GM21360 (cell line): ENCODE data around the gene KRT33B.
"Not testable (repeated sequence)": the region's sequence is repeated elsewhere in the genome, so short reads cannot be mapped to it uniquely, and the experiment has no call there.

Experiments
- ATAC-seq: cut with Tn5 transposase; IDR thresholded peaks from one replicate; pipeline ENCODE4 v1.9.1; 2021; ENCODE audit warnings: mild to moderate bottlenecking, moderate library complexity; ENCODE audit not compliant: unreplicated experiment

The KRT33B gene

DNA sequence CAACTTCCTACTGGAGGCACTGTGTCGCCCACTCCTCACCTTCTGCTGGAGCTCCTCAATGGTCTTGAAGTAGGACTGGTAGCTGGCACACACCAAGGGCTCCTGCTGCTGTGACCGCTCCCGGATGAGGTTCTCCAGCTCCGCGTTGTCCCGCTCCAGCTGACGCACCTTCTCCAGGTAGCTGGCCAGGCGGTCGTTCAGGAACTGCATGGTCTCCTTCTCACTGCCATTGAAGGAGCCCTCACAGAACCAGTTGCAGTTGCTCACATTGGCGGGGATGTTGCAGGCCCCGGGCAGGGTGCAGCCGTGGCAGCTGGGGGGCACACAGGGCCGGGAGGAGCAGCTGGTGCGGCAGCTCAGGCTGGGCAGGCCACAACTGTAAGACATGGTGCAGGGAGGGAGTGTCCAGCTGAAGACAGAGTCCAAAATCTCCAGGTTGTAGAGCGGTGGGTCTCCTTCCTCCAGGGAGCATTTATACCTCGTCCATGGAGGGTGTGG is 19.2 kb downstream of the KRT33B start, which contains the start of gene KRT33A:
Gene KRT33A (minus strand): TSS at position 448 of the 498 bp plus-strand sequence. CDS start 61 bp downstream, at position 387.
- not testable (repeated sequence) for ATAC-seq

- ATAC-seq, result no peak
Measured at GRCh38 chr17:41347869-41348760, 21.5 kb downstream of the KRT33B start.

DNA sequence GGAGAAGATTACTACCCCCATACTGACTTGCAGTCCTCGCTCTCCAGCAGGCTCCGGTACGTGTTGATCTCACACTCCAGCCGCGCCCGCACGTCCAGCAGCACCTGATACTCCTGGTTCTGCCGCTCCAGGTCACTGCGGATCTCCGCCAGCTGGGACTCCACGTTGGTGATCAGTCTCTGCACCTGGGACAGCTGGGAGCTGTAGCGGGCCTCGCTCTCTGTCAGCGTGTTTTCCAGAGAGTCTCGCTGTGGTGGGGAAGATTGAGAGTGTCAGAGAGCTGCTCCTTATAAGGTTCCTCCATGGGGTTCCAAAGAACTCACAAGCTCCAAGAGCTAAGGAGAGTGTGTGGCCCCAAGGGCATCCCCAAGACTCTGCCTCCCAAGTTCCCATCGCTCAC is 23.2 kb downstream of the KRT33B start:
- not testable (repeated sequence) for ATAC-seq

DNA sequence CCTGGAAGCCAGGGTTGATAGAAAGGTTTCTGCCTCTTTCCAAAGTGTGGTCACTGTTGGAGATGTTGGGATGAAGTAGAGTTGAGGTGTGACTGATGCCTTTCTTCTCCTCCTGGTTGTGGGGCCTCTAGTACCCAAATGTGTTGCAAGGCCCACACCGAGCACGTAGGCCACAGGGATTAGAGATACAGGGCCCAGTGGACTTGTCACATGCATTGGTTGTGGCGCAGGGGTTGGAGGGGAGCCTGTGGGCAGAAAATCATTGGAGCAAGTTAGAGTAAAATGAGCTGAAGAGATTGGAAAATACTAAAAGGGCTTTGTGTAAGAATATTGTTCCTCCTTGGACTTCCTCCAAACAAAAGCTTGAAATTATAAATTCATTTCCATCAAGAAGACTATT is 23.6 kb downstream of the KRT33B start:
- no peak for ATAC-seq

GRCh38 chr17:41343029-41343428 is 26.6 kb downstream of the KRT33B start:
- no peak for ATAC-seq

DNA sequence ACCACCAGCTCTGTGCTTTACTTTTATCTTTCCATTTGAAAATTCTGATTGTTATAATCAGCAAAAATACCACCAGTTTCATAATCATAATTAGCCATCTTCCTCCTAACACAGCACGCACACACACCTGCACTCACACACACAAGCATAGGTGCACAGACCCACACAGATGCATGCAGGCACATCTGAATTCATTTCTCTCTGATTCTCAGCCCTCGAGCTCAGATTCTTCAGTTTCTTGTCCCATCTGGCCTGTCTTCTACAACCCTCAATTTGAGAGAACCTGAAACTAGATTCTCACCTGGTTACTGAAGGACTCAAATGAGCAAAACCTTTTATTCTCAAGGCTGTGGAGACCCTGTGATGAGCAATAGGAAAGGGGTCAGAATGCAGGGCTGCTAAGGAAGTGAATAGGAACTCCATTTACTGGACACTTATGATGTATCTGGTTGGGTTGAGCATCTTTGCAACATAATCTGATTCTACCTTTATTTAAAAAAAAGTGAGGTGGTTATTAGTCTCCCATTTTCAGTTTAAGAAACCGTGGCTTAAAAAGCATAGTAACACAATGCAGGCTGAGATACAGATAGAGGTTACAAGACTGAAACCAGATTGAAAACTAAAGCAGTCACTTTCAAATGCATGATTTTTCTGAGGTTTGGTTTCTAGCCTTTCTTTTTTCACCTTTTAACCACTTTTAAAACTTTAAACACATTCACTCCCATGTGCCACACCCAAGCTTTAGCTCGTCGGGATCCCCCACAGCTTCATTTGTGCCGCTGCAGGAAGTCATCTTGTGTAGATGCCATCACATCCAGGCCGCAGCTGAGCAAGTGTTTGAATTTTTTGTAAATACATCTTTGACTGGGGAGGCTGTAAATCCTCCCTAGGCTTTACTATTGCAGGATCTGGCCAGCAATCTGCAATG is 28.4 kb downstream of the KRT33B start:
- ATAC-seq, result no peak

DNA sequence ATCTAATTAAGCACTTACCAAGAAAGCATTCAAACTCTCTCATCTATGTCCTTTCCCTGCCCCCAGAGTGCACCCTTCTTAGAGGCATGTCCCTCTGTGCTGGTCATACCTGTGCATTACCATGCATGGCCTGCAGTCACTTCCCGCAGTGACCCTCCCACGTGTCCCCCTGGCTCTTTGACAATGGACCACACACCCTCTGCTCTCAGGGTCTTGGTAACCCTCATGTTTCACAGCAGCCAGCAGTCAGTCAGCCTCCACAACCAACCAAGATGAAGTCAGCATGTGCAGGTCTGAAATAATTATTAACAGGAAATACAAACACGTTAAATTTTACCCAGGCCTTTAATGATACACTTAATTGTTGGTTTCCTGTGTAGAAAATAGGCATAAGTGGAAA is 29.1 kb downstream of the KRT33B start:
- no peak for ATAC-seq

DNA sequence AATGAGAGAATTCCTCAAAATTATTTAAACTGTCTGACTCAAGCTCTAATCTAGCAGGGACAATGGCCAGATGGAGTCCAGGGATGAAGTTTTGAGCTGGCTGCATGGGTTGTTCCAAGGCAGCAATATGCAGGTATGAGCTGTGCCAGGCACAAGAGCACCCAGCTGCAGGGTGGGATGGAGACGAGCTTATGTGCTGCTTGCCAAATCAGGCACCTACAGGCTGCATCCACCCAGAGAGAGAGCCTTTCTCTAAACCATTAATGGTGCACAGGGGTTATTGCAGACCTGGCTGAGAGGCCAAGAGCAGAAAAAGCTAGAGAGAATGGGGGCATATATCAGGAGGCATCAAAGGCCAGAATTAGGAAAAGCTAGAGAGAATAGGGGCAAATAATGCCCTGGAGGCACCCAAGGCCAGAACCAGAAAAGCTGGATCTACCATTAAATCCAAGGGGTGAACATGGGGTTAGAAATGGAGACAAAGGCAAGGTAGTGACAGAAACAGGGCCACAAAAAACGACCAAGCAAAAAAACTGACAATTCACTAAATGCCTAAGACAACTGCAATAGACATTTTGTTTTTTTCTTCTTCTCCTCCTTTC is 29.9 kb downstream of the KRT33B start:
- no peak for ATAC-seq

GRCh38 chr17:41338961-41339485 is 30.6 kb downstream of the KRT33B start:
- ATAC-seq, result no peak

DNA sequence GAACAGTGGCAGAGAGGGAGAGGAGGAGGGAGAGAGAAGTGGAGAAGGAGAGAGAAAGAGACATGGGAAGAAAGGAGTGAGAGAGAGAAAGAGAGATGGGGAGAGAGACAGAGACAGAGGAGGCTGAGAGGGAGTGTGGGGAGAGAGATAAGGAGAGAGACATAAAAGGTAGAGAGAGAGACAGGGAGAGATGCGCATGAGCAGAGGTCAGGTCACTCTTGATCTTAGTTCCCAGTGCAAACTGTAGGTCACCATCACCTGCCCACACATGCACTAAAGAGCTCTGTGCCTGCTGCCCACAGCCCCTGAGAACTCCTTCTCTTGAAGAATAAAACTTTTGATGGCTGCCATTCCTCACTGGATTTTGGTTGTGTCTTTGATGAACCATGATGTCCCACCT is 33.9 kb downstream of the KRT33B start:
- no peak for ATAC-seq

DNA sequence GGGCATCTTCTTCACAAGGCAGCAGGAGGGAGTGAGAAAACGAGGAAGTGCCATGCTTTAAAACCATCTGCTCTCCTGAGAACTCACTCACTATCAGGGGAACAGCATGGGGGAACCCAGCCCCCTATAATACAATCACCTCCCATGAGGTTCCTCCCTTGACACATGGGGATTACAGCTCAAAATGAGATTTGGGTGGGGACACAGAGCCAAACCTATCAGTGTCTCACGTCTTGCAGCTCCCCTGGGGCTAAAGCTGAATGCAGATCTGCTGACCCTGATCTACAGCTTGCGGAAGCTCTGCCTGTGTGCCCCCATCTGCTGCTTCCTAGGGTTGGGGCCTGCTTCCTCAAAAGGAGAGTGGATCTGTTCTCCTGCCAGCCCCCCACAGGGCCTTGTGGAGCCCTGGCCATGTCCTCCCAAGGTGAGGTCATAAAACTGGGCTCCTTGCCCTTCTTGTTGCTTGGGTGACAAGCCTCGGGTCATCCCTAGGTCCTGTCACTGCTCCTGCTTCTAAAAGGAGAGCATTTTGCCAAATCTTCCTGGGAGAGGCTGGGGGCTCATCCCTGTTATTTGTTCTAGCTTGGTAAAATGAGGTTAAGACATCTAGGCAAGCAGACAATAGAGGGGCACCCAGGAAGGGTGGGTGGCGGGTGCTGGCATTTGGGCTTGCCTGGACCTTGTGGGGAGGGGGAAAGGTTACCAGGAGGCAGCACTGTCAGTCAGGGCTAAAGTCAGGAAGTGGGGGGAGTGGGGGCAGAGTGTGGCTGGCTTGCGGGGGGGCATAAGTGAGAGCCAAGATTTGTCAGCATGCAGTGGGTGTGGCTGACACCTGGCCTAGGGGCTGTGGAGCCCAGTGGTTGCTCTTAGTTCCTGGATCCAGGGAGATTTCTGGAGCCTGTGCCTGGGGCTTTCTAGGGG is 35.0 kb downstream of the KRT33B start:
- ATAC-seq, result no peak

DNA sequence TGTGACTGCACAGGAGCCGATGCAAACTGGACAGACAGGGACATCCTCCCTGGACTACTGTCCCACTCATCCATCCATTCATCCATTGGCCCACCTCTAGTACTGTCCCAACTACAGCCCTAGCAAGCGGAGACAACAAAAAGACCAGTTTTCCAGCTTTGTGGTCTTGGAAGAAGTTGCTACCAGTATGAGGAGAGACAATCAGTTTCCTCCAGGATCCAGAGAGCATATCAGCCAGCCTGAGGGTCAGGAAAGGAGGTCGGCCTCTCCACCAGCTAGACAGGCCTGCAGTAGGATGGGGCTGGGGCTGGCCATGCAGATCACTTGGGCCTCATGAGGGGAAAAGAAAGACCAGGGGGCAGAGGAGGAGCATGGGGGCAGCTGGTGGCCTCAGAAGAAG is 35.8 kb downstream of the KRT33B start:
- no peak for ATAC-seq

DNA sequence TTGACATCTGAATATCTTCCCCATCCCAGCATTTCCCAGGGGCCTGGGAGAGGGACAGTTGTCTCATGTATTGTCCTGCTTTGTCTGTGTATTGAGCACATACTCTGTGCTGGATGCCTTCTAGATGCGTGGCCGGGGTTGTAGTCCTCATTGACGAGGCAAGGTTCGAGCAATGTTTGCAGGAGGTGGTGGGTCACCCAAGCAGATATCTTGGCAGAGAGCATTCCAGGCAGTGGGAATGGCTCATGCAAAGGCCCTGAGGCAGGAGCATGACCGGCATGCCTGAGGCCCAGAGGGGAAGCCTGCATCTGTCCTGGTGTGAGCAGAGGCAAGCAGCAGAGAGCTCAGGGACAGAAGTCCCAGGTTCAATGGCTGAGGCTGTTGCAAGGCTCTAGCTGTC is 36.5 kb downstream of the KRT33B start:
- no peak for ATAC-seq

- no peak for ATAC-seq
Measured at GRCh38 chr17:41332239-41332638, 37.4 kb downstream of the KRT33B start.

DNA sequence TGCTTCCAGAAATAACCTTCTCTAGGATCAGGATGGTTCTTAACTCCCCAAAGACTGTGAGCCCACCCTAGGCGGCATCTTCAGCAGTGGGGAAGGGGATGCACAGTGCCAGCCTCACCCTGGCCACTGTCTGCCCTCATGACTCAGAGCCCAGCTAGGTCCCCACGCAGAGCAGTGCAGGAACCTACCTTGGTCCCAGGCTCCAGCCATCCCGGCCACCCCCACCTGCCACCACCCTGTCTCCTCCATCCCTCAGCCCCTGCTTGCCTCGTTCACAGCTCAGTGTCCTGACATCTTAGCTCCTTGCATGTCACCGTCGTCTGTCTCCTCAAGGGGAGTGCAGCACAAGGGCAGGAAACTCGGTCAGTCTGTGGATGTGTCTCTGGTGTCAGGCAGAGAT is 38.0 kb downstream of the KRT33B start:
- ATAC-seq, result no peak

DNA sequence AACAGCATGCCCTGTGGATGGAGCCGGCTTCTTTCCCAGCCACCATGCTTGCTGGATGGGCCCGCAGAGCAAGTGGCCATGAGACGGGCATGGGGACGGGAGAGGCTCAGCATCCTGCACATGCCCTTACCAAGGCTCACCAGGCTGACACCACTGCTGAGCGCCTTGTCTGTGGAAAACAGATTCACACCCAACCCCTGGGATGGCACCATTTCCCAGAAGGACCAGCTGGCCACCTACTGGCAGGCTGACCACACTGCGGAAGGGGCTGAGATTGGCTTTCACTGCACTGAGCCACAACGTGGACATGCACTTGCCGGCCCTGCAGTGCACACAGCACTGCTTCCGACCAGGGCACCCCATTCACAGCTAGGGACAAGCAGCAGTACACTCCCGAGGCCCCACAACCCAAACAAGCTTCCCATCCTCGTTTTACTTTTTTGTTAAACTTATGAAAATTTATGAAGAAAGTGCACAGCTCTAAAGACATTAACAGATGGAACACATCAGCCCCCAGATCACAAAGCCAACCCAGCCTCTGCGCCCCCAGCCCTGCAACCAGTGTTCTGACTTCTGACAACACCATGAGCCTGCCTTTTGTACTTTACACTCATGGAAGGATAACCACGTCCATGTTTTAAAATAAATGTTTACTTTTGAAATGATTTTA is 40.2 kb downstream of the KRT33B start:
- no peak for ATAC-seq

DNA sequence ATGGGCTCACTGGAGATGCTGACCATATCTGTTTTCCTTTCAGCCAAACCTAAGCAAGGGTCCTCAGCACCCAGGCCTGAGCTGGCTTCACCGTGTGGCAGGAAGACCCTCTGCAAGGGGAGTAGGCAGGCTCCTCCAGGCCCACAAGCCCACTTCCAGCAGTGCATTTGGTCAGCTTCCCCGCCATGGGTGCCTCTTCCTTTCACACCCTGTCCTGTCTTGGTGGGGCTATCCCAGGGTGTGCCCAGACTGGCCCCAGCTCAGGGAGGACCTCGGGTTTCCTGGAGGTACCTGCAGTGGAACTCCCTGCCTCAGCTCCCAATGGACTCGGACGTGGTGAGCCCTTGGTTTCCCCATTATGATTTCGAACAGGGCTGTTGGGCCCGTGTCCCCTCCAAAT is 41.4 kb downstream of the KRT33B start:
- no peak for ATAC-seq

DNA sequence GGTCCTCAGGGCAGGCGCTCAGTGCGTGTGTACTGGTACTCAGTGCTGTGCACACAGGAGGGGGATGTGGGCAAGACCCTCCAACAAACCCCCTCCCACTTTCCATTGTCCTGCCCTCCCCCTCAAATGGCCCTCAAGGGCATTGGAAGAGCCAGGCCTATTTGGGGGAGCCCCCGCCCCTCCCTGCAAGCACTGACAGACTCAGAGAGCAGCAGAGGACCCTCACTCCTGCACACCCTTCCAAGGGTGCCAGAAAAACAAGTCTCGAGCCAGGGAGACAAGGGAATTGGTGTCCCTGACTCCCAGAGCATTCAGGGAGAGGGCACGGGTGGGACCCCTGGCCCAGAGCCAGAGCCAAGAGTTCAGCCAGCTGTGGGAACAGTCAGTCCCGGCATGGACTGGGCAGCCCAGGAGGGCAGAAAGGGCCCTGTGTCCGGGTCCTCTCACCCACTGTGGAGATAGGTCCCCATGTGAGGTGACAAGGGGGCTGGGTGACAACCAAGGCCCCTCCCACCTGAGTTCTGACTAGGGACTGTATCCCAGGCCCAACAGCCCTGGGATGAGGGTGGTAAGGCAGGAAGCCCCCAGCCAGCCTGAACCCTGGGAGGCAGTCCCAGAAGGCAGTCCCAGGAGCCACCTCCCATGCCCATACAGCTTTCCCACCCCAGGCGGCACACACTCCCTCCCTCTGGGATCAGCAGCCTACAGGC is 42.0 kb downstream of the KRT33B start:
- no peak for ATAC-seq
